Measurements from ENCODE around the gene MAPK1.
"Not testable (repeated sequence)": the region's sequence is repeated elsewhere in the genome, so short reads cannot be mapped to it uniquely, and the experiment has no call there.

Gene MAPK1

DNA sequence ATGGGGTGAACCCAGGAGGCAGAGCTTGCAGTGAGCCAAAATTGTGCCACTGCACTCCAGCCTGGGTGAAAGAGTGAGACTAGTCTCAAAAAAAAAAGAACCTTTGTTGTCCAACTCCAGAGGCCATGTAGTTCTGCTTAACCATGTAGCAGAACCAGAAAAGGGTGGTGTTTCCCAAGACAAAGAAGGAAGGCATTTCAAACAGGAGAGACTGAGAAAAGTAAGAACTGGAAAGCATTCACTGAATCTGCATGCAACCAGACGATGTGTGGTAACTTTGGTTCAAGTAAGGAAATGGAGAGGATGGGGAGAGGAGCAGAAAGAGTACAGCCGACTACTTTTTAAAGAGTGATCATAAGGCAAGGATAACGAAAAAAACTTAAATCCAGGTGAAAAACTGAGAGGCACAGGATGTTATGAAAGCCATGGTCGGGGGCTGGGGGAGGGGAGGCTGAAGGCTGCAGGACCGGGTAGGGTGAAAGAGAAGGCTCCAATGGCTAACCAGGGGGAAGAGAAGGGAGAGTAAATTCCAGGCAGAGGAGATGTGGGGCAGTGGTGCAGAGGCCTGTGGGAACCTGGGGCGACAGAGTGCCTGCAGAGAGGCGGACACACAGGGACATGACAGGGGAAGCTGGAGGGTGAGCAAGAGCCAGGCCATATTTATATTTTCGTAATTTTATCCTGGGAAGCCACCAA is 48.8 kb downstream of the MAPK1 start:
- no peak for DNase-seq (ENCODE audit: low spot score)

- not testable (repeated sequence) for DNase-seq (ENCODE audit: low spot score)
These were observed 50.0 kb downstream of the MAPK1 start for GRCh38 chr22:21817497-21817853.

DNA sequence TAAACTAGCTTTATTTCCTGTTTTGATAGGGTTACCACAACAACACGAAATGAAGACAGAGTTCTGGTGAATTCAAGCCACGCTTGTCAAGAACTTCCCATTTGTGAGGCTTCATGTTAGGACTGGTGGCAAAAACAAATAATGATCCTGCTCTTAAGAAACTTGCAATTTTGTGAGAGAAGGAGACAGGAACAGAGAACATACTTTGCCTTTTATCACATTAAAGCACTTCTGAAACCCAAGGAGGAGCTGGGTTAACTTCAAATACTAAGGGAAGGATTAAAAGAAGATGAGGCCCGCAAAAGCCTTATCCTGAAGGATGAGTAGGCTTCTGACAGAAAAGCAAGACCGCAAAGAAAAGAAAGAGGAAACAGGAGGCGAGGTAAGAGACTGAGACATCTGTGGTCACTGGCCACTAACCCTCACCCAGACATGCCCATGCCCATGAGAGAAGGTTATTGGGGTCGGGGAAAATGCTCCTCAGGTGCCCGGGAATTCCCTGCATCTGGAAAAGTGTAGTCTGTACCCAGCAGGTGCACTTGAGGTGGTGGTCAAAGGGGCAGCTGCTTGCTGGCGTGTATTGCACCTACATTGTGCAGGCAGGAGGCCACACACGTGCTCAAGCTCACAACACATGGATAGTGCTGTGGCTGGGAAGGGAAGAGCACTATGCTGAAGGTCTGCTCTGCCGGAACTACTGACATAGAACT is 50.5 kb downstream of the MAPK1 start:
- peak; percentile 95 for DNase-seq (ENCODE audit: low spot score)

GRCh38 chr22:21816472-21816786 is 51.0 kb downstream of the MAPK1 start:
- DNase-seq (ENCODE audit: low spot score) = no peak

- DNase-seq (ENCODE audit: low spot score) = no peak
These were observed 51.5 kb downstream of the MAPK1 start for GRCh38 chr22:21815958-21816357.

DNA sequence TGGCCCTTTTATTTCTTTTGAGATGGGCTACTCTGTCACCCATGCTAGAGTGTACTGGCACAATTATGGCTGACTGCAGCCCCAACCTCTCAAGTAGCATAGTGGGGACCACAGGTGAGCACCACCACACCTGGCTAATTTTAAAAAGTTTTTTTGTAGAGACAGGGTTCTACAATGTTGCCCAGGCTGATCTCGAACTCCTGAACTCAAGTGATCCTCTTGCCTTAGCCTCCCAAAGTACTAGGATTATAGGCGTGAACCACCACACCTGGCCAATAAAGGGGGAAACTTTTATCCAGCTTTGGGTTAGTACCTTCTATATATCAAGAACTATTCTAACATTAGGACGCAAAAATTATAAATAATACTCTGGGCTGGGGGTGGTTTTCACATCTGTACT is 52.1 kb downstream of the MAPK1 start:
- DNase-seq (ENCODE audit: low spot score) = no peak

DNA sequence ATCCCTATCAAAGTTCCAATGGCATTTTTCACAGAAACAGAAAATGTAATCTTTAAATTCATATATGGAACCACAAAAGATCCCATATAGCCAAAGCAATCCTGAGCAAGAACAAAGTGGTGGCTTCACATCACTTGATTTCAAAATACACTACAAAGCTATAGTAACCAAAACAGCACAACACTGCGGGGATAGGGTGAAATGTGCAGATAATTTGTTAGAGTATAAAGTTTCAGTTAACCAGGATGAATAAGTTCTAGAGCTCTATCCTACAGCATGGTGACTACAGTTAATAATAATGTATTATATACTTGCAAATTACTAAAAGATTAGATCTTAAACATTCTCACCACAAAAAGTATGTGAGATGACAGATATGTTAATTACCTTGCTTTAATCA is 55.5 kb downstream of the MAPK1 start:
- DNase-seq (ENCODE audit: low spot score) = no peak

DNA sequence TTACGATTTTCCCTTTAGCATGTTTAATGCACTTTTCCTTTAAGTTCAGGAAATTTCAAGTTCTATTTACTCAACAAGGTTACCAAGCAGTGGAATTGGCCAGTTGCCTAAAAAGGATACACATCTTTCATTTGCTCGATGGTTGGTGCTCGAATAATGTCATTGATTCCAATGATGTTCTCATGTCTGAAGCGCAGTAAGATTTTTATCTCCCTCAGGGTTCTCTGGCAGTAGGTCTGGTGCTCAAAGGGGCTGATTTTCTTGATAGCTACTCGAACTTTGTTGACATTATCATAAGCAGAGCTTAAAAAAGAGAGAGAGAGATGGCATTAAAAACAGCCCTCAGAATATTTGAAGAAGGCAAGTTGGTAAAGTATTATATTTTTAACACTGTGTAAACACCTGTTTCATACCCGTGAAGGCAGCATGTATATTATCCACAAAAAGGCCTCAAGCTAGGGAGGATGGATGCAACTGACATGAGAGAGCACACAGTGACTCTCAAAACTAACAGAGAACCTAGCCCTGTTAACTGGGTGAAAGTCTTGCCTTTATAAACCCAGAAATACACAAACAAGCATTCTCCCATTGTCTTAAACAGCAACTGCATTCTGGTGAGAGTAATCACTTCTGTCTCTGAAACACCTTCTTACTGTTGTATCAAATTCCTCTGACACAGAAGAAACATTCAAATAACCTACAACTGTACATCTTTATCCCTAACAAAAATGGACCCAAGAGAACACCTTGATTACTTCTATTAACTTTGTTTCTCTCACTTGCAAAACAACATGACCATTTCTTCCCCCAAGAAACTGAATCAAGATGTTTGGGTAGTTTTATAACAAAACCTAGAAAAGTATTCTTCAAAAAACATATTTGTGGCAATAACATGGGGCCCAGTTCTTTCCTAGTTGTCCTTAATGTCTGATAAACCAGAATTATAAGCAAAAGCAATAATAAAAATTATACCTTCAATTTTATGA is 59.6 kb downstream of the MAPK1 start:
- DNase-seq (ENCODE audit: low spot score) = no peak

- DNase-seq (ENCODE audit: low spot score) = not testable (repeated sequence)
These were observed 62.1 kb downstream of the MAPK1 start for GRCh38 chr22:21805325-21805724.

DNA sequence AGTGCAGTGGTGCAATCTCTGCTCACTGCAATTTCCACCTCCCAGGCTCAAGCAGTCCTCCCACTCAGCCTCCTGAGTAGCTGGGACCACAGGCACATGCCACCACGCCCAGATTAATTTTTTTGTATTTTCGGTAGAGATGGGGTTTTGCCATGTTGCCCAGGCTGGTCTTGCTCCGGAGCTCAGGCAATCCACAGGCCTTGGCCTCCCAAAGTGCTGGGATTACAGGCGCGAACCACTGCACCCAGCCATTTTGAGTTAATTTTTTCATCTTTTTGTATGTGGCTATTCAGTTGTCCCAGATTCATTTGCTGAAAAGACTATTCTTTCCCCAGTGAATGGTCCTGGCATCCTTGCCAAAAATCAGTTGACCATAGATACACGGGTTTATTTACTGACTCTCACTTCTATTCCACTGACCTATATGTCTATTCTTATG is 63.6 kb downstream of the MAPK1 start:
- no peak for DNase-seq (ENCODE audit: low spot score)

DNA sequence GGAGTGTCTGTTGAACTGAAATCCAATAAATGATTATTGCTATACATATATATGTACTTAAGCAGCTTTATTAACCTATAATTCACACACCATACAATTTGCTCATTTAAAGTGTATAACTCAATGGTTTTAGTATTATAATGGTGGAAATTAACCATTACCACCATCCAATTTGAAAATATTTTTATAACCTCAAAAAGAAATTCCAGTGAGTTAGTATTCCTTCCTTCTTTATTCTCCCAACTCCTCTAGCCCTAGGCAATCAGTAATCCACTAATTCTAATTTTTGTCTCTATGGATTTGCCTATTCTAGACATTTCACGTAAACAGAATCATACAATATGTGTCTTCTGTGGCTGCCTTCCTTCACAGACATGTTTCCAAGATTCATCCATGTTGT is 64.8 kb downstream of the MAPK1 start:
- no peak for DNase-seq (ENCODE audit: low spot score)

- DNase-seq (ENCODE audit: low spot score) = no peak
These were observed 65.4 kb downstream of the MAPK1 start for GRCh38 chr22:21802056-21802455.

DNA sequence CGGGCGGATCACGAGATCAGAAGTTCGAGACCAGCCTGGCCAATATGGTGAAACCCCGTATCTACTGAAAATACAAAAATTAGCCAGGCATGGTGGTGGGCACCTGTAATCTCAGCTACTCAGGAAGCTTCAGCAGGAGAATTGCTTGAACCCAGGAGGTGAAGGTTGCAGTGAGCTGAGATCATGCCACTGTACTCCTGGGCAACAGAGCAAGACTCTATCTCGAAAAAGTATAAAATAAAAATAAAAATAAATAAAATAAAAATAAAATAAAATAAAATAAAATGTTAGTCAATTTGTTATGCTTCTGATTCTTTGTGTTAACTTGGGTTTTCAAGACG is 66.2 kb downstream of the MAPK1 start:
- DNase-seq (ENCODE audit: low spot score) = not testable (repeated sequence)

- DNase-seq (ENCODE audit: low spot score) = no peak
These were observed 66.7 kb downstream of the MAPK1 start for GRCh38 chr22:21800552-21801303.

- no peak for DNase-seq (ENCODE audit: low spot score)
These were observed 69.8 kb downstream of the MAPK1 start for GRCh38 chr22:21797444-21798221.

DNA sequence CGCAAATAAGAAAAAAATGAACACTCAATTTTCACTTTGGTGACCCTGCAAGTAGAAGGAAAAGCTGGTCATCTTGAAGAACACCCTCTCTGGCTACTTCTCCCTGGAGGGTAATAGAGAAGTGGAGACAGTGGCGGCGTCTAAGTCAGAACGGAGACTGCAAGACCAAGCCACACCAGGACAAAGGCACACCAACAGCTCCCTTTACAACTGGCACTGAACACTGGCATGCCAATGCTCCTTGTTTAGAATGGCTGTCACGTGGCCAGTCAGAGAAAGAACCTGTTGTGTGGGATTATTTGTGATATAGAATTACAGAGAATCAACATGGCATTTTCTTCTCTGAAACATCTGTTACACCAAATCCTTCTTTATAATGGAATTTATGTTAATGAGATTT is 70.6 kb downstream of the MAPK1 start:
- DNase-seq (ENCODE audit: low spot score) = no peak

DNA sequence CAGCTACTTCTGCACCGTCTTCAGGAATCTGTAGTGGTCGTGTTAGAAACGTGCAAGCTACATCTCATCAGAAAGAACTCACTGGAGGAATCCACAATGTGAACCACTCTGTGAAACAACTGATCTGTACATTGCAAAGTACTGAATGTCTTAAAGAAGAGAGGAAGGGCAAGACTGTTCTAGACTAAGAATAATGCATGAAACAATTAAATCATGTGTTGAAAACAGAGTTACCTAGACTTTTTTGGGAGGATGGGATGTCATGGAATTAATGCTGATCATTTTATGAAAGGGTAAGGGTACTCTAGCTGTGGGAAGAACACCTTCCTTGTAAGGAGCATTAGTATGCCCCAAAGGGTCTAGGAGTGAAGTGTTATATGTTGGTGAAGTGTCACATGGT is 71.2 kb downstream of the MAPK1 start:
- DNase-seq (ENCODE audit: low spot score) = no peak

GRCh38 chr22:21793716-21794115 is 73.7 kb downstream of the MAPK1 start:
- DNase-seq (ENCODE audit: low spot score) = not testable (repeated sequence)

DNA sequence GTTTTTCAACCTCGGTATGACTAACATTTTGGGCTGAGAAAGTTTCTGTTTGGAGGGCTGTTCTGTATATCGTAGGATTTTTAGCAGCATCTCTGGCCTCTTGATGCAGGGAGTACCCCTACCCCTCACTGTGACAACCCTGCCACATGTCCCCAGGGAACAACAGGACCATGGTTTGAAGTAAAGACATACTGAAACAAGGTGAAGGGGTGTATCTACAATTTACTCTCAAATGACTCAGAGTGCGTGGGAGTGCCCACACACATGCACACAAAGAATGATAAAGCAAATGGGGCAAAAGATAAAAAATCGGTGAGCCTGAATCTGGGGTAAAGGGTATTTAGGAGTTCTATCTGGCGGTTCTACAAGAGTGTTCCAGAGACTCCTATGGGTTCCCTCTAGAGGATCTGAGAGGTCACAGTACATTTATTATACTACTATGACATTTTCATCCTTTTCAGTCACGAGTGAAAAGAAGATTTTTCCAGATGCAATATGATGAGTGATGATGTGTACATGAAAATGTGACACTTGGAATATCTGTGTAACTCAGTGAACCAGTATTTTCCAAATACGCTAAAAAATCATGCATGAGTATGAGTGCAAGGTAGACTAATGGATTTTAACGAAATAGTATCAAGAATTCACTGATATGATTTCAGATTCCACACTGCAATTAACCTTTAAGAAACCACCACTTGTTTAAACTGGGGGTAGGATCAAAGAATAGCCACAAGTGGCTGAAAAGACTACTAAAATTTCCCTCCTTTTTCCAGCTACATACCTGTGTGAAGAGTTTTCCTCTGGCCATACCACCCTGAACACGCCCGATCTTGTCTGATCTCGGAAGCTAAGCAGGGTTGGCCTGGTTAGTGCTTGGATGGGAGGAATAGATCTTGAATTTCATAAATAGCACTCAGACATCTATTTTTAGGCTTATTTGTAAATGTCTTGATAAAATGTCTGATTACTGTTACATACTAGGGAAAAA is 75.5 kb downstream of the MAPK1 start:
- DNase-seq (ENCODE audit: low spot score) = no peak

Measured in NAMALWA (cell line).